Measurements from ENCODE around the gene BTRC. TPM values are rescaled to one million over a fixed set of nuclear protein-coding genes. Genes with fewer than 3 reads are reported as not detected.

BTRC gene
- total RNA-seq, 2 donors from 2014 or later: 19.8 to 22.4 TPM

- Histone ChIP-seq H3K4me1 (peaks cover 0 to 14% of the 10 kb centered on the region in 2 donors), H3K4me3 (no peak overlapping the region), H3K27me3 (no peaks in the 10 kb centered on the region), H3K36me3 (no peaks in the 10 kb centered on the region), H3K9me3 (no peaks in the 10 kb centered on the region), H3K27ac (no peak overlapping the region)
- DNase-seq (ENCODE audit: low spot score): no peak
- no peak for TF ChIP-seq CTCF (IDR thresholded peaks at IDR 0.05)
These were observed 93.5 kb downstream of the BTRC start for GRCh38 chr10:101447477-101447876.

GRCh38 chr10:101450277-101451080 lies 96.5 kb downstream of the BTRC start:
- Histone ChIP-seq H3K27me3 (no peaks in the 10 kb centered on the region), H3K9me3 (no peaks in the 10 kb centered on the region), H3K4me3 (no peak overlapping the region), H3K27ac (no peak overlapping the region), H3K36me3 (no peaks in the 10 kb centered on the region), H3K4me1 (peaks cover 0 to 19% of the 10 kb centered on the region in 2 donors)
- no peak for DNase-seq (ENCODE audit: low spot score)
- TF ChIP-seq CTCF (IDR thresholded peaks at IDR 0.05): no peak

GRCh38 chr10:101451261-101451660 lies 97.3 kb downstream of the BTRC start:
- Histone ChIP-seq H3K27ac (no peak overlapping the region), H3K9me3 (no peaks in the 10 kb centered on the region), H3K27me3 (no peaks in the 10 kb centered on the region), H3K36me3 (no peaks in the 10 kb centered on the region), H3K4me1 (peaks cover 0 to 17% of the 10 kb centered on the region in 2 donors), H3K4me3 (no peak overlapping the region)
- TF ChIP-seq CTCF (IDR thresholded peaks at IDR 0.05): no peak
- no peak for DNase-seq (ENCODE audit: low spot score)

- no peak overlapping the region for H3K27ac ChIP-seq
- H3K4me1 ChIP-seq: peaks cover 0 to 13% of the 10 kb centered on the region in 2 donors
- no peaks in the 10 kb centered on the region for H3K9me3 ChIP-seq
- no peaks in the 10 kb centered on the region for H3K27me3 ChIP-seq
- DNase-seq (ENCODE audit: low spot score): no peak
- TF ChIP-seq CTCF (IDR thresholded peaks at IDR 0.05): no peak
- H3K36me3 ChIP-seq: no peaks in the 10 kb centered on the region
- H3K4me3 ChIP-seq: no peak overlapping the region
These were observed 97.7 kb downstream of the BTRC start for GRCh38 chr10:101451667-101452069.

GRCh38 chr10:101452176-101452575 lies 98.2 kb downstream of the BTRC start:
- Histone ChIP-seq H3K4me1 (peaks cover 0 to 9% of the 10 kb centered on the region in 2 donors), H3K27ac (no peak overlapping the region), H3K4me3 (no peak overlapping the region), H3K9me3 (no peaks in the 10 kb centered on the region), H3K36me3 (no peaks in the 10 kb centered on the region), H3K27me3 (no peaks in the 10 kb centered on the region)
- no peak for TF ChIP-seq CTCF (IDR thresholded peaks at IDR 0.05)
- DNase-seq (ENCODE audit: low spot score): no peak

GRCh38 chr10:101452593-101452992 lies 98.6 kb downstream of the BTRC start:
- H3K27me3 ChIP-seq: no peaks in the 10 kb centered on the region
- no peak for TF ChIP-seq CTCF (IDR thresholded peaks at IDR 0.05)
- peaks cover 0 to 5% of the 10 kb centered on the region in 2 donors for H3K4me1 ChIP-seq
- no peaks in the 10 kb centered on the region for H3K36me3 ChIP-seq
- H3K4me3 ChIP-seq: no peak overlapping the region
- H3K27ac ChIP-seq: no peak overlapping the region
- no peak for DNase-seq (ENCODE audit: low spot score)
- no peaks in the 10 kb centered on the region for H3K9me3 ChIP-seq
